Measurements from ENCODE around the gene RAB31. TPM values are rescaled to one million over a fixed set of nuclear protein-coding genes. Genes with fewer than 3 reads are reported as not detected.

Gene RAB31
- polyA plus RNA-seq, 2 of the 4 experiments (the other 2 are of a cell fraction), result 16.9 to 46.3 TPM

DNA sequence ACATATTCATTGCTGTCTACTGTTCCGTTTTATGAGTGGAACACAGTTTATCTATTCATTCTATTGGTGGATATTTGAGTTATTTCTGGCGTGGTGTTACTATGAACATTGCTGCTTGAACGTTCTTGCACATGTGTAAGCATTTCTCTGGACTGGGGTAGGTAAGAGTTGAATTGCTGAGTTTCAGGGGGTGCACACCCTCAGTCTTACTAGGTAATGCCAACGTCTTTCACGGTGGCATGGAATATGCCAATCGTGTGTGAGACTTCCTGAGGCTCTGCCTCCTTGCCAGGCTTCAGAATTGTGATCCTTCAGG lies 121.3 kb downstream of the RAB31 start (continued):
- TF ChIP-seq, protein P1, sequence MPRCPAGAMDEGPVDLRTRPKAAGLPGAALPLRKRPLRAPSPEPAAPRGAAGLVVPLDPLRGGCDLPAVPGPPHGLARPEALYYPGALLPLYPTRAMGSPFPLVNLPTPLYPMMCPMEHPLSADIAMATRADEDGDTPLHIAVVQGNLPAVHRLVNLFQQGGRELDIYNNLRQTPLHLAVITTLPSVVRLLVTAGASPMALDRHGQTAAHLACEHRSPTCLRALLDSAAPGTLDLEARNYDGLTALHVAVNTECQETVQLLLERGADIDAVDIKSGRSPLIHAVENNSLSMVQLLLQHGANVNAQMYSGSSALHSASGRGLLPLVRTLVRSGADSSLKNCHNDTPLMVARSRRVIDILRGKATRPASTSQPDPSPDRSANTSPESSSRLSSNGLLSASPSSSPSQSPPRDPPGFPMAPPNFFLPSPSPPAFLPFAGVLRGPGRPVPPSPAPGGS (IDR thresholded peaks at IDR 0.05), result no peak
- TF ChIP-seq EP300 (IDR thresholded peaks at IDR 0.05), result no peak
- TF ChIP-seq CHD2 (IDR thresholded peaks at IDR 0.05; ENCODE audit: low read length, partially characterized antibody), result no peak

DNA sequence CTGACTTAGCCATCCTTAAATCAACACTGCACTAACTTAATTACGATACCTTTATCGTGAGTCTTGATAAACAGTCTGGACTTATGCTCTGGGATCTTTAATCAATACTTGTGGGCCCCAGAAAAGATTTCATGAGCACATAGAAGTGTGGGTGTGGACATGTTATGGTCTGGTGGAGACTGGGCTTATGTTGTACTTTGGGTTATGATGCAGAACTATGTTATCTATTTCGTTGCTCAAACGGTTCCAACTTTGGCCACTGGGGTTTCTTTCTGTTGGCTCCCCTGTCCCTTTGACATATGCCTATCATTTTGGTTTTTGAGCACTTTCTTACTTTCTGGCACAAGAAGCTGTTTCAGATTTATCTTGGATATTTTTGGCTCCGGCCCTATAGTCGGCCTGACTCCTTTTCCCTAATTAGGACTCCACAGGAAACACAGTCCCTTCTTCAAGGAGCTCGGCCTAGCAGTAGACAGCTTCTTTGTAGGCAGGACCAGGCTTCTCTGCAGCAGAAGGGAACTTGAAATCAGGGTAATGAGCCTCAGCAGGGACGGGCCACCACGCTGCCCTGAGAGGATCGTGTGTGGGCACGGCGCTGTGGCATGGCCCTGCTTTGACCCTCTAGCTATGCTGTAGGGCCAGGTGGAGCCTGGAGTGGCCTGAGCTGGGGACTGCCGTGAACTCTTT lies 123.1 kb downstream of the RAB31 start:
- Histone ChIP-seq H3K4me3 (no peak overlapping the region), H3K4me2 (no peak overlapping the region), H3K27ac (peak overlapping the region in 1 of 2 experiments; percentile 71; a peak in 3 of 6 replicates), H3K4me1 (peaks cover 30% of the 10 kb centered on the region), H3K9me3 (no peaks in the 10 kb centered on the region)
- TF ChIP-seq KDM5A (IDR thresholded peaks at IDR 0.05), result no peak
- no peak for TF ChIP-seq JUNB (IDR thresholded peaks at IDR 0.05)
- no peak for TF ChIP-seq NR3C1 (IDR thresholded peaks at IDR 0.05)
- no peak for TF ChIP-seq HOXA7 (CRISPR knock-in tag; IDR thresholded peaks at IDR 0.05)
- TF ChIP-seq MAFK (IDR thresholded peaks at IDR 0.05; ENCODE audit: partially characterized antibody), result no peak
- TF ChIP-seq HOXB13 (CRISPR knock-in tag; IDR thresholded peaks at IDR 0.05; ENCODE audit: low read depth), result no peak
- TF ChIP-seq, protein P2, sequence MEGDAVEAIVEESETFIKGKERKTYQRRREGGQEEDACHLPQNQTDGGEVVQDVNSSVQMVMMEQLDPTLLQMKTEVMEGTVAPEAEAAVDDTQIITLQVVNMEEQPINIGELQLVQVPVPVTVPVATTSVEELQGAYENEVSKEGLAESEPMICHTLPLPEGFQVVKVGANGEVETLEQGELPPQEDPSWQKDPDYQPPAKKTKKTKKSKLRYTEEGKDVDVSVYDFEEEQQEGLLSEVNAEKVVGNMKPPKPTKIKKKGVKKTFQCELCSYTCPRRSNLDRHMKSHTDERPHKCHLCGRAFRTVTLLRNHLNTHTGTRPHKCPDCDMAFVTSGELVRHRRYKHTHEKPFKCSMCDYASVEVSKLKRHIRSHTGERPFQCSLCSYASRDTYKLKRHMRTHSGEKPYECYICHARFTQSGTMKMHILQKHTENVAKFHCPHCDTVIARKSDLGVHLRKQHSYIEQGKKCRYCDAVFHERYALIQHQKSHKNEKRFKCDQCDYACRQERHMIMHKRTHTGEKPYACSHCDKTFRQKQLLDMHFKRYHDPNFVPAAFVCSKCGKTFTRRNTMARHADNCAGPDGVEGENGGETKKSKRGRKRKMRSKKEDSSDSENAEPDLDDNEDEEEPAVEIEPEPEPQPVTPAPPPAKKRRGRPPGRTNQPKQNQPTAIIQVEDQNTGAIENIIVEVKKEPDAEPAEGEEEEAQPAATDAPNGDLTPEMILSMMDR (IDR thresholded peaks at IDR 0.05), result no peak
- TF ChIP-seq, protein P3, sequence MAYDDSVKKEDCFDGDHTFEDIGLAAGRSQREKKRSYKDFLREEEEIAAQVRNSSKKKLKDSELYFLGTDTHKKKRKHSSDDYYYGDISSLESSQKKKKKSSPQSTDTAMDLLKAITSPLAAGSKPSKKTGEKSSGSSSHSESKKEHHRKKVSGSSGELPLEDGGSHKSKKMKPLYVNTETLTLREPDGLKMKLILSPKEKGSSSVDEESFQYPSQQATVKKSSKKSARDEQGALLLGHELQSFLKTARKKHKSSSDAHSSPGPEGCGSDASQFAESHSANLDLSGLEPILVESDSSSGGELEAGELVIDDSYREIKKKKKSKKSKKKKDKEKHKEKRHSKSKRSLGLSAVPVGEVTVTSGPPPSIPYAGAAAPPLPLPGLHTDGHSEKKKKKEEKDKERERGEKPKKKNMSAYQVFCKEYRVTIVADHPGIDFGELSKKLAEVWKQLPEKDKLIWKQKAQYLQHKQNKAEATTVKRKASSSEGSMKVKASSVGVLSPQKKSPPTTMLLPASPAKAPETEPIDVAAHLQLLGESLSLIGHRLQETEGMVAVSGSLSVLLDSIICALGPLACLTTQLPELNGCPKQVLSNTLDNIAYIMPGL (CRISPR knock-in tag; IDR thresholded peaks at IDR 0.05; ENCODE audit: borderline replicate concordance), result no peak
- TF ChIP-seq RCOR1 (IDR thresholded peaks at IDR 0.05; ENCODE audit: low read depth, low read length), result no peak
- no peak for TF ChIP-seq HDAC2 (IDR thresholded peaks at IDR 0.05)
- no peak for TF ChIP-seq SMC3 (IDR thresholded peaks at IDR 0.05)
- TF ChIP-seq FOSL2 (IDR thresholded peaks at IDR 0.05), result no peak
- no peak for TF ChIP-seq FOSL2 (CRISPR knock-in tag; IDR thresholded peaks at IDR 0.05)
- TF ChIP-seq EHMT2 (IDR thresholded peaks at IDR 0.05; ENCODE audit: low read depth), result no peak
- TF ChIP-seq NPAS2 (CRISPR knock-in tag; IDR thresholded peaks at IDR 0.05; ENCODE audit: borderline replicate concordance), result no peak
- TF ChIP-seq HOXB5 (CRISPR knock-in tag; IDR thresholded peaks at IDR 0.05), result no peak
- TF ChIP-seq NFE2L2 (conservative IDR thresholded peaks at IDR 0.05; ENCODE audit: low read length), result no peak
- no peak for TF ChIP-seq POLR2A (IDR thresholded peaks at IDR 0.05; ENCODE audit: low read length)
- FAIRE-seq (no peak), ATAC-seq (0 out of 6 replicates have a peak, but pooled peaks of 1 of the 2 experiments have one; percentile 24), DNase-seq (ENCODE audit: low read depth in 1 of 2, low spot score in 1 of 2) (no peak)
- WGBS (ENCODE audit: missing lambda C conversion rate), result 90% methylated on average over 13 of the region's 13 CpGs
- ChIA-PET POLR2A (no interaction called here), CTCF (interaction anchor here (0.6 kb wide), 1 partner anchor 372 kb away, joined by 4 read pairs; no protein-coding TSS in a partner anchor)

DNA sequence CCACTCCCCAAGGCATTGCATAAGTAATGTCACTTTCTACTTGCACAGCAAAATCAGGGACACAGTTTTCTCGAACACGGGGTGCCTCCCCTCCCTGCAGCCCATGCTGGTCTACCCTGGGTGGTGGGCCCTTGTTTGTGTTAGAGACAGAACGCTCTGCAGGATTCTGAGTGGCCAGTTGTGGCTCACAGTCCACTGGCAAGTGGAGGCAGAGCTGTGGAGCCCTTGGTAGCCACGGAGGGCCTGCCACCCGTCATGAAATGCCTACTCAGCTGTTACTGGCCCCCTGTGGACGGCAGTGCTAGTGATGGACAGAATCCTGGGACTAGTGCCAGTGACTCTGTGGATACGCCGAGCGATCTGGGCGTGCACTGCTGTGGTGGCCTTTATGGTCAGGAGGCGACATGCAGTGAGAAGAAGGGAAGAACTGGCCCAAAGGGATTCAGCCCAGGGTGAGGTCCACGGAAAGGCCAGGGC lies 123.7 kb downstream of the RAB31 start:
- ATAC-seq, result no peak
- 93% methylated on average over 9 of the region's 12 CpGs for WGBS (ENCODE audit: missing lambda C conversion rate)
- DNase-seq (ENCODE audit: low read depth in 1 of 2, low spot score in 1 of 2), result no peak
- H3K4me1 ChIP-seq, result peaks cover 25% of the 10 kb centered on the region
- H3K4me2 ChIP-seq, result no peak overlapping the region
- CTCF ChIA-PET, result no interaction called here
- POLR2A ChIA-PET, result no interaction called here
- H3K4me3 ChIP-seq, result no peak overlapping the region
- TF ChIP-seq, protein P4, sequence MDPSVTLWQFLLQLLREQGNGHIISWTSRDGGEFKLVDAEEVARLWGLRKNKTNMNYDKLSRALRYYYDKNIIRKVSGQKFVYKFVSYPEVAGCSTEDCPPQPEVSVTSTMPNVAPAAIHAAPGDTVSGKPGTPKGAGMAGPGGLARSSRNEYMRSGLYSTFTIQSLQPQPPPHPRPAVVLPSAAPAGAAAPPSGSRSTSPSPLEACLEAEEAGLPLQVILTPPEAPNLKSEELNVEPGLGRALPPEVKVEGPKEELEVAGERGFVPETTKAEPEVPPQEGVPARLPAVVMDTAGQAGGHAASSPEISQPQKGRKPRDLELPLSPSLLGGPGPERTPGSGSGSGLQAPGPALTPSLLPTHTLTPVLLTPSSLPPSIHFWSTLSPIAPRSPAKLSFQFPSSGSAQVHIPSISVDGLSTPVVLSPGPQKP (IDR thresholded peaks at IDR 0.05; ENCODE audit: low read depth, low read length), result no peak
- TF ChIP-seq SMC3 (IDR thresholded peaks at IDR 0.05) (no peak), MAFK (IDR thresholded peaks at IDR 0.05; ENCODE audit: partially characterized antibody) (peak; percentile 31), HOXB5 (CRISPR knock-in tag; IDR thresholded peaks at IDR 0.05) (no peak)
- H3K27ac ChIP-seq, result peak overlapping the region in 1 of 2 experiments; percentile 71; a peak in 3 of 6 replicates
- no peaks in the 10 kb centered on the region for H3K9me3 ChIP-seq
- FAIRE-seq, result no peak

Measured in A549 (cell line).